SK-N-SH treated with all-trans-retinoic acid at 6 μM for 48 hours (cell line): ENCODE data around the gene IL20RB.
"Not testable (repeated sequence)": the region's sequence is repeated elsewhere in the genome, so short reads cannot be mapped to it uniquely, and the experiment has no call there.

Experiments
- ATAC-seq: fragments of 200-7000 bp; cut with Tn5 transposase; 3 replicates; pipeline ENCODE4 v1.9.1; 2020; ENCODE audit warnings: mild to moderate bottlenecking, moderate library complexity
- ARNTL ChIP-seq: fragments of 450-650 bp; formaldehyde crosslinking; IDR thresholded peaks from 2 replicates; pipeline ENCODE4 v1.5.0; 2020; ENCODE audit warnings: low read depth, mild to moderate bottlenecking, moderate library complexity, borderline replicate concordance
- BACH2 ChIP-seq: fragments of 250-450 bp; sonication (Bioruptor Pico); IDR thresholded peaks from 2 replicates; pipeline ENCODE4 v1.9.0; 2021; ENCODE audit warnings: mild to moderate bottlenecking, borderline replicate concordance
- CREB5 ChIP-seq: fragments of 250-450 bp; sonication (Bioruptor Pico); IDR thresholded peaks from 2 replicates; pipeline ENCODE4 v1.5.1; 2020; ENCODE audit warnings: low read depth, mild to moderate bottlenecking, moderate library complexity
- CSDC2 ChIP-seq: fragments of 250-450 bp; sonication (Bioruptor Pico); IDR thresholded peaks from 2 replicates; pipeline ENCODE4 v1.5.0; 2020; ENCODE audit warnings: mild to moderate bottlenecking, moderate library complexity
- CSRNP3 ChIP-seq: fragments of 250-450 bp; sonication (Bioruptor Pico); IDR thresholded peaks from 2 replicates; pipeline ENCODE4 v1.5.1; 2021; ENCODE audit warnings: mild to moderate bottlenecking, moderate library complexity
- ESRRG ChIP-seq: fragments of 250-450 bp; sonication (Bioruptor Pico); IDR thresholded peaks from 2 replicates; pipeline ENCODE4 v1.6.1; 2021; ENCODE audit warnings: mild to moderate bottlenecking
- GLIS3 ChIP-seq: fragments of 250-450 bp; sonication (Bioruptor Pico); IDR thresholded peaks from 2 replicates; pipeline ENCODE4 v1.5.0; 2020; ENCODE audit warnings: mild to moderate bottlenecking, moderate library complexity
- ISL1 ChIP-seq: fragments of 250-450 bp; sonication (Bioruptor Pico); IDR thresholded peaks from 2 replicates; pipeline ENCODE4 v2.1.2; 2022; ENCODE audit warnings: mild to moderate bottlenecking, moderate library complexity
- POU6F1 ChIP-seq: fragments of 250-450 bp; sonication (Bioruptor Pico); IDR thresholded peaks from 2 replicates; pipeline ENCODE4 v1.8.0; 2021; ENCODE audit warnings: low read depth, mild to moderate bottlenecking, moderate library complexity, borderline replicate concordance
- PPARA ChIP-seq: fragments of 250-450 bp; sonication (Bioruptor Pico); IDR thresholded peaks from 2 replicates; pipeline ENCODE4 v1.5.0; 2020; ENCODE audit warnings: mild to moderate bottlenecking, borderline replicate concordance
- RARB ChIP-seq: fragments of 250-450 bp; sonication (Bioruptor Pico); IDR thresholded peaks from 2 replicates; pipeline ENCODE4 v1.8.0; 2021; ENCODE audit warnings: mild to moderate bottlenecking, moderate library complexity
- SNAI2 ChIP-seq: fragments of 250-450 bp; sonication (Bioruptor Pico); IDR thresholded peaks from 2 replicates; pipeline ENCODE4 v1.5.0; 2020; ENCODE audit warnings: mild to moderate bottlenecking, moderate library complexity
- TCF4 ChIP-seq: fragments of 250-450 bp; sonication (Bioruptor Pico); IDR thresholded peaks from 2 replicates; pipeline ENCODE4 v1.8.0; 2021; ENCODE audit warnings: mild to moderate bottlenecking, moderate library complexity, borderline replicate concordance
- TOX ChIP-seq: fragments of 250-450 bp; sonication (Bioruptor Pico); IDR thresholded peaks from 2 replicates; pipeline ENCODE4 v1.8.0; 2021; ENCODE audit warnings: mild to moderate bottlenecking, moderate library complexity, borderline replicate concordance
- TSHZ2 ChIP-seq: fragments of 250-450 bp; sonication (Bioruptor Pico); IDR thresholded peaks from 2 replicates; pipeline ENCODE4 v1.5.0; 2020; ENCODE audit warnings: mild to moderate bottlenecking, moderate library complexity
- ZC3H10 ChIP-seq: fragments of 250-450 bp; sonication (Bioruptor Pico); IDR thresholded peaks from 2 replicates; pipeline ENCODE4 v1.5.1; 2021; ENCODE audit warnings: mild to moderate bottlenecking, moderate library complexity
- ZFP3 ChIP-seq: fragments of 250-450 bp; sonication (Bioruptor Pico); IDR thresholded peaks from 2 replicates; pipeline ENCODE4 v1.5.0; 2020; ENCODE audit warnings: mild to moderate bottlenecking, moderate library complexity
- ZFP30 ChIP-seq: fragments of 450-650 bp; formaldehyde crosslinking; IDR thresholded peaks from 2 replicates; pipeline ENCODE4 v1.5.0; 2022; ENCODE audit warnings: mild to moderate bottlenecking, moderate library complexity
- ZNF565 ChIP-seq: fragments of 450-650 bp; formaldehyde crosslinking; conservative IDR thresholded peaks from 2 replicates; pipeline ENCODE4 v1.5.0; 2020; ENCODE audit warnings: low read depth, mild to moderate bottlenecking, moderate library complexity
- ZNF70 ChIP-seq: fragments of 450-650 bp; formaldehyde crosslinking; IDR thresholded peaks from 2 replicates; pipeline ENCODE4 v1.5.0; 2020; ENCODE audit warnings: mild to moderate bottlenecking, moderate library complexity
- ZNF8 ChIP-seq: fragments of 450-650 bp; formaldehyde crosslinking; IDR thresholded peaks from 2 replicates; pipeline ENCODE4 v1.5.0; 2020; ENCODE audit warnings: mild to moderate bottlenecking, moderate library complexity

Gene IL20RB

GRCh38 chr3:137013951-137014688, 56.3 kb downstream of the IL20RB start (continued):
- no peak for TF ChIP-seq CSDC2
- TF ChIP-seq ZNF8 (CRISPR knock-in tag), result no peak
- no peak for TF ChIP-seq POU6F1 (CRISPR knock-in tag)
- TF ChIP-seq SNAI2, result no peak
- no peak for TF ChIP-seq ZNF565 (CRISPR knock-in tag)
- TF ChIP-seq ZC3H10 (CRISPR knock-in tag), result no peak

GRCh38 chr3:137017316-137017715, 59.5 kb downstream of the IL20RB start:
- not testable (repeated sequence) for ATAC-seq

- no peak for TF ChIP-seq POU6F1 (CRISPR knock-in tag)
- TF ChIP-seq, all 23 proteins: peak for 0
- no peak for ATAC-seq
Observed at GRCh38 chr3:137020315-137020714, 62.5 kb downstream of the IL20RB start.

GRCh38 chr3:137020888-137021287, 63.1 kb downstream of the IL20RB start:
- no peak for ATAC-seq
- no peak for TF ChIP-seq ESRRG (CRISPR knock-in tag)
- no peak for TF ChIP-seq PPARA (CRISPR knock-in tag)
- no peak for TF ChIP-seq ZNF70 (CRISPR knock-in tag)
- no peak for TF ChIP-seq TOX (CRISPR knock-in tag)
- no peak for TF ChIP-seq CSRNP3 (CRISPR knock-in tag)
- TF ChIP-seq GLIS3 (CRISPR knock-in tag), result no peak
- no peak for TF ChIP-seq ARNTL
- no peak for TF ChIP-seq BACH2 (CRISPR knock-in tag)
- TF ChIP-seq ZNF8 (CRISPR knock-in tag), result no peak
- TF ChIP-seq CSDC2, result no peak
- no peak for TF ChIP-seq CREB5
- TF ChIP-seq ZC3H10 (CRISPR knock-in tag), result no peak
- TF ChIP-seq TSHZ2 (CRISPR knock-in tag), result no peak
- no peak for TF ChIP-seq ZFP30 (CRISPR knock-in tag)
- TF ChIP-seq ISL1 (CRISPR knock-in tag), result no peak
- TF ChIP-seq ZNF565 (CRISPR knock-in tag), result no peak
- no peak for TF ChIP-seq TCF4 (CRISPR knock-in tag)
- no peak for TF ChIP-seq POU6F1 (CRISPR knock-in tag)
- TF ChIP-seq RARB (CRISPR knock-in tag), result no peak
- TF ChIP-seq ZFP3 (CRISPR knock-in tag), result no peak
